GM12872 (cell line): ENCODE measurements around the gene ATXN10.

Experiments used
- CTCF ChIP-seq: IDR thresholded peaks from 3 replicates; pipeline ENCODE4 v1.5.1; 2011; ENCODE audit warnings: low read depth, mild to moderate bottlenecking, low read length, moderate library complexity; ENCODE audit not compliant: insufficient read depth

The ATXN10 gene

GRCh38 chr22:45845076-45845487 is 173.4 kb downstream of the ATXN10 start:
- TF ChIP-seq CTCF, result no peak

GRCh38 chr22:45846952-45847351 is 175.3 kb downstream of the ATXN10 start:
- no peak for TF ChIP-seq CTCF

DNA sequence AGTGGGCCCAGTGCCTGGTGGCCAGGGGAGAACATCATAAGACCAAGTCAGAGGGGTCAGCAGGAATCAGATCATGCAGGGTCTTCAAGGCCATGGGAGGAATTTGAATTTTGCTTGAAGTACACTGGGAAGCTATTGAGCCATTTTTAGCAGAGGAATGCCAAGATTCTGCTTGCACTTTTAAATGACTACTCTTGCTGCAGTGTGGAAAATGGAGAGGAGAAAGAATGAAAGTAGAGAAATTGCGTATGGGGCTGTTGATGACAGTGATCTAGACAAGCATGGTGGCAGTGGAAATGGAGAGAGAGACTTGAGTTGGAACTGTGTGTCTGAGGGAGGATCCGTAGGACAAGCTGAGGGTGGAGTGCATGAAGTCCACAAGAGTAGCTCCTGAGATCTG is 177.3 kb downstream of the ATXN10 start:
- no peak for TF ChIP-seq CTCF

GRCh38 chr22:45852826-45853225 is 181.2 kb downstream of the ATXN10 start:
- no peak for TF ChIP-seq CTCF

- no peak for TF ChIP-seq CTCF
Measured at GRCh38 chr22:45855961-45856360, 184.3 kb downstream of the ATXN10 start.

DNA sequence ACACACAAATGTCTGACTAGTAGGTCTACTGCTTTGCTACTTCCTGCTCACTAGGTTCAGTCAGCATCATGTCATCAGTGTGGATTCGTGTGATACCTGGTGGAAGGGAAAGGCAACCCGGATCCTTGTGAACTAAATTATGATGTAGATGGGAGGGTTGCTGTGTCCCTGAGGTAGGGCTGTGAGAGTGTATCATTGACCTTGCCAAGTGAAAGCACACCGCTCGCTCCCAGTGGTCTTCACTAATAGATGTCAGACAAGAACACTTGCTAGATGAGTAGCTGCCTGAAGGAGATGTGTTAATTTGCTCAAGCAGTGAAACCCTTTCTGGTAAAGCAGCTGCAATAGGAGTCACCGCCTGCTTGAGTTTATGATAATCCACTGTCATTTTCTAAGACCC is 185.9 kb downstream of the ATXN10 start:
- no peak for TF ChIP-seq CTCF

GRCh38 chr22:45859231-45860161 is 187.9 kb downstream of the ATXN10 start:
- TF ChIP-seq CTCF, result no peak
